ENCODE data around the gene ABCB1.

- TF ChIP-seq CTCF (IDR thresholded peaks at IDR 0.05), result no peak
- TF ChIP-seq ZFX (IDR thresholded peaks at IDR 0.05; ENCODE audit: borderline replicate concordance), result no peak
Observed at GRCh38 chr7:87494454-87494853, 106.2 kb downstream of the ABCB1 start.

All from 22Rv1 (cell line).